AG08395 (cell line): ENCODE results near the gene DNAAF8.

Source experiments
- DNase-seq: peaks from one replicate; pipeline ENCODE4 v3.0.0; 2012; ENCODE audit warnings: mixed read lengths, low spot score

Gene DNAAF8

GRCh38 chr16:4695473-4696171 is 38.7 kb upstream of the DNAAF8 start:
- DNase-seq = no peak

DNA sequence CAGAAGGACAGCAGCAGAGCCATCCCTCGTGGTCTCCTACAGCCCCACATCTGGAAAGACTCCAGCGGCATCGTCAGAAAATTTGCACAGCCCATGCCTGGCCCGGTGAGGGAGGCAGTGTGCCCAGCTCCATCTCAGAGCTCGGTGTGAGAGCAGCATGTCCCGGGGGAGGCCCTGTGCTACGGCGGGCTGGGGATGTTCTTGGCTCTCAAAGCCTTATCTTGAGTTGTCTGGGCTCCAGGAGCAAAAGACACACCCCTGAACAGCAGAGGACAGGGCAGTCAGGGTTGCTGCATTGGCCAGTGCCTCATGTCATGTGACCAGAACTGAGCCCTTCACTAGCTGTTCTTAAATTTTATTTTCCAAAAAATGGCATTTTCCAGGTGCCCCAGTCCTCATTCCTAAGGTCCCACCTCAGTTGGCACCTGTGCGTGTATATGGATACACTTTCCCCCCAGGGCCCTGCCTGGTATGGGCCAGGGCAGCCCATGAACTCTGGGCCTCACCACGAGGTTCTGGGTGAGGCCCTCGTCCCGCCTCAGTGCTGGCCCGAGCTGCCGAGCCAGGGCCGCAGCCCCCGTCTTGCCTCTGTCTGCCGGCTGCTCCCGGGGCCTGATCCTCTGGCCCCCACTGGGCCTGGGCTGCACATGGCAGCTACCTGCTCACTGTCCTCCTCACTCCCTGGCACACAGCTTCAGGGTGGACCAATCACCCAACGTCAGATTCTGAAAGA is 38.0 kb upstream of the DNAAF8 start:
- no peak for DNase-seq

- DNase-seq = no peak
These were observed 37.2 kb upstream of the DNAAF8 start for GRCh38 chr16:4696905-4697847.

DNA sequence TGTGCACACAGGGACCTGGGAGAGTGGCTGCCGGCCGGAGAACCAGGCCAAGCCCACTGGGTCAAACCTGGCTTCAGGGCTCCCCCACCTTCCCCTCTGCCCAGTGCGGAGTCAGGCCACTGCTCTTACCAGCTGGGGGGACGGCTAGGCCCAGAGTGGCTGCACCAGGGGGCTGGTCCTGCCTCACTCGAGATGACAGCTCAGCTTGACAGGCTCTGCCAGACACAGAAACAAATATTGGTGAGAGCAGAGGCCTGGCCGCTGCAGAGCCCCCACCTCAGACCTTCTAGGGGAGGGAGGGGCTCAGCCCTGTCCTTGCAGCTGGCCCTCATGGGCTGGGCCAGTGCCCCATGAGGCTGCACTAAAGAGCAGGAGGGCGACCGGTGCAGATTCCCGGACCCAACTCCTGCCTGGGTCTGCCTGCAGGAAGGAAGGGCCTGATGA is 36.5 kb upstream of the DNAAF8 start:
- DNase-seq = no peak

- no peak for DNase-seq
These were observed 35.9 kb upstream of the DNAAF8 start for GRCh38 chr16:4698321-4699045.

DNA sequence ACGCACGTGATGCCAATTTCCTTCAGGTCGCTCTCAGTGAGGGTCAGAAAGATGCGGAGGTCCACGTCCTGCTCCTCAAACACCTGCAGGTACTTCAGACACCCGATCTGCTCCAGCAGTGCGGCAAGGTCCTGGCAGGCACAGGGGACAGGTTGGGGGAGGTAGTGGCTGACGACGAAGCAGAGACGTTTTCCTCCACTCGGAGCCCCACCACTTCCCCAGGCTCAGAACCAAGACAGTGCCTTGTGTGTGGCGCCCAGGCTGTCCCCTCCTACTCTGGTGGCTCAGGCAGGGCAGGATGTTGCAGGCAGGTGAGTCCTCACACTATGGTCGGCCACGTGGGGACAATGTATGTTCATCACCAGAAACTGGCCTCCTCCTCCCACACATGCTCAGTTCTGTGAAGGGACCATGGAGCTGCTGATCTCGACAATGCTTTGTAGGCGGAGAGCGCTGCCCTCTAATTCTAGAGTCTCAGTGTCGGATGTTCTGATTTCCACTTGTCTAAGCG is 35.2 kb upstream of the DNAAF8 start:
- DNase-seq = no peak

DNA sequence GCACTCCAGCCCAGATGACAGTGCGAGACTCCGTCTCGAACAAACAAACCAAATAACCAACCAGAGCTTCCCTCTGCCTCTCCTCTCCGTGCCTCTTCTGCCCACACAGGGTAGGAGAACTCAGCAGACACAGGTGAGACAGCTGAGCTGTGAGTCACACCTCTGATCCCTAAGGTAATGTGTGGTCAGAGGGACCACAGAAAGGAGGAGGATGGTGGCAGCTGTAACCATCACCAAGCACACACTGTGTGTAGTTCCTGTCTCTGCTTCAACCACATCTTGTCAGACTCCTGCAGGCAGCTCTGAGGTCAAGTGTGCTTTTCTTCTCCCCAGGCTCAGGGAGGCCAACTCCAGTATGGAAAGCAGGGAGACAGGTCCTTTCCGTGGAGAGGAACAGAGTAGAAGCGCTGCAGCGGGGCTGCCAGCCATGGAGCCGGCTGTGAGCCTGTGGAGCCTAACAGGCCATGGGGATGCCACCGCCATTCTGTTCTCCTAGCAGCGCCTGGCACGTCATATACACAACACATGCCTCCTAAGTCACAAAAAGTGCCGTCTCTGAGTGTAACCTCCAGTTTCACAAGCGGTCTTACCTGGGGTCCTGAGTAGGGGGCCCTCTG is 33.8 kb upstream of the DNAAF8 start:
- no peak for DNase-seq

DNA sequence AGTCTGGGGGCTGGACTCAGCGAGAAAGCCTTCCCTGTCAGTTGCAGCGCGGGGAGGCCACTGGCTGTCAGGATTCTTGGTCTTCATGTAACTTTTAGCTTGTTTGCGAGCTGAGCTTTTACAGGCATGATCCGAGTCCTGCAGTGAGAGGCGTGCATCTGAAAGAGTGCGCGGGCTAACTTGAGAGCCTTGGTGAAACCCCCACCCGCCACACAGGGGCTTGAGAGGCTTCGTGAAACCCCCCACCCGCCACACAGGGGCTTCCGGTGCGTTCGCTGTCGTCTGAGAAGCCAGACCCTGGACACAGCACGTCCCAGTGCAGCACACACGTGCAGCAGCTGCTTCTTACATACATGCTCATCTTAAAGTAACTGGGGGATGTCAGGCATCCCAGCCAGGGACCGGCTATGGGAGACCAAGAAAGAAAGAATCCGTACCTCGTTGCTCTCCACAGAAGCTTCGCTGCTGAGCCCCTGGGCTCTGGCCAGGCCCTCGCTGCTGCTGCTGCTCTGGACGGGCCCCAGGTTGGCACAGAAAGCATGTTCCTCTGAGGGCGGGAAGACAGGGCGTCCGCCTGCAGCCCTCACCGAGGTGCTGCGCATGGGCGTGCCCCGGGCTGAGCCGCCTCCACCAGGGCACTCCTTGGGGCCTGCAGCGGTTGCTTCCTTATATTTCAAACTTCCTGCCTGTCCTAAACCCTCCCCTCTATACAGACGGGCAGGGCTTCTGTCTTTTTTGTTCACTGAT is 33.2 kb upstream of the DNAAF8 start:
- no peak for DNase-seq

- no peak for DNase-seq
These were observed 32.4 kb upstream of the DNAAF8 start for GRCh38 chr16:4701791-4702465.

- no peak for DNase-seq
These were observed 31.9 kb upstream of the DNAAF8 start for GRCh38 chr16:4702466-4702808.

- DNase-seq = no peak
These were observed 30.4 kb upstream of the DNAAF8 start for GRCh38 chr16:4703906-4704305.

DNA sequence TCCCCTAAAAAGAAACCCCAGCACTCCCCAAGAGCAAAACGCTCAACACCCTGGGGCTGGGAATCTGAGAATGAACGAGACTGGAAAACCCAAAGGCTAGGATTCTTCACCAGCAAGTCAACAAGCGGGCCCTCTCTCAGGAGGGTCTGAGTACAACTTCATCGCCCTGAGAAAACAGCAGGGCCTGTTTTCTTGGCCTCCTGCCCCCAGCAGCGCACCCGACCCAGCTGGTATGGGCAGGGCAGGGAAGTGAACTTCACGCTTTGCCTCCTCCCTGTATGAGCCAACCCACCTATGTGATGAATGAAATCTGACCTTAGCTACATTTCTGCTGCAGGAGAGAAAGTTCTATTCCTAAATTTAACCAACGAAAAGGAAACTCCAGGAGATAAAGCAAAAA is 29.8 kb upstream of the DNAAF8 start:
- DNase-seq = no peak

- no peak for DNase-seq
These were observed 29.4 kb upstream of the DNAAF8 start for GRCh38 chr16:4704913-4705312.

- DNase-seq = no peak
These were observed 27.5 kb upstream of the DNAAF8 start for GRCh38 chr16:4706871-4707270.

GRCh38 chr16:4709481-4709880 is 24.9 kb upstream of the DNAAF8 start:
- DNase-seq = no peak

GRCh38 chr16:4713663-4714501 is 20.5 kb upstream of the DNAAF8 start:
- DNase-seq = no peak

DNA sequence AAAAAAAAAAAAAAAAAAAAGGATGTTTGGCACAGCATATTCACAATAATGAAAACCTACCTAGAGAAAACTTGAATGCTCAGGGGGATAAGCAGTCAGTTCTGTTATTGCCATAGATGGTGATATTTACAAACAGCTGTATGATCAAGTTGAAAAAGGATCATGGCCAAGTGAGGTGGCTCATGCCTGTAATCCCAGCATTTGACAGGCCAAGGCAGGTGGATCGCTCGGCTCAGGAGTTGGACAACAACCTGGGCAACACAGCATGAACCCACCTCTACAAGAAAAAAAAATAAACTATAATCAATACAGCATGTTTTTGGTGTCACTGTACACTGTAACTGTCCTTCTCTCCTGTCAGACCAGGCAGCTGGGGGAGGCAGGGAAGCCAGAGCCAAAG is 19.3 kb upstream of the DNAAF8 start:
- DNase-seq = no peak

GRCh38 chr16:4718466-4718865 is 15.9 kb upstream of the DNAAF8 start:
- no peak for DNase-seq
